ENCODE data around the gene EIF2AK2.

Gene EIF2AK2

DNA sequence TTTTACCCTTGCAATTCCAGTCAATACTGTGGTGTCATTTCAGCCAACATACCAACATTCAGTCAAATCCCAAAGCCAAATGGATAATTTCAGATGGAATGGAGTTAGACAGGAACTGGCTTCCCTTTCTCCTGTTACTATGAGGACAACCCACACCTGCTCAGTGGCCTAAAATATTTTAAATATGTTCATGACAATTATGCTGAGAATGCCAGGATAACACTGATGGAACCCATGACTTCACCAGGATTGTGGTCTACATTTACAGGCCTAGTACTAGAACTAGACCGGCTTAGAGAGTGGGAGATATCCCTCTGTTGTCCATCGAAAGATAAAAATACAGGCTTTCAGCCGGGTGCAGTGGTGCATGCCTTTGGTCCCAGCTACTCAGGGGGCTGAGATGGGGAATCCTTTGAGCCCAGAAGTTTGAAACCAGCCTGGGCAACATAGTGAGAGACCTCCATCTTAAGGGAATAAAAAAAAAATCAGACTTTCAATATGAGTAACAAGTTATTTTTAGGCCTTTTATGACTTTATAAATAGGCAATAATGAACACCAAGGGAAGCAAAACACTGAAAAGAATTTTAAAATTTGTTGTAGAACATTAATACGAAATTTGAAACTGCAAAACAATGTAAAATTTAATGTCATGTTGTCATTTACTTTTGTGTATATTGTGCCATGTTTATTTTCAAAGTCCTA is 58.2 kb downstream of the EIF2AK2 start:
- DNase-seq (ENCODE audit: low read depth): no peak

DNA sequence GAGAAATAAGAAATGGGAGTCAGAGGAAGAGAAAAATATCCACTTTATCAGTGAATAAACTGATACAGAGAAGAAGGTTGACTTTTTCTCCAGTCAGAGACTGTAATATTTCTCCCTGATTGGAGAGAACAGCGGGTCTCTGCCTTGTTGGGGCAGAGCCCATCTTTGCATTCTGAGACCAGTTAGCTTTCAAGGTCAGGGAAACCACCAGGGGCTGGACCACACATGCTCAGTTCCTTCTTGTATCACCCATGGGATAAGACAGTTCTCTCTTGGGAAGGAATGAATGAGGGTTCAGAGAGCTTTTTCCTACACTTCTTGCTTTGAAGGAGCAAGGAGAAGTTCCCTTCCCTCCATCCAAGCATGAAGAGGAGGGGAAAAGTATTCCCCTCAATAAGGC is 60.2 kb downstream of the EIF2AK2 start:
- DNase-seq (ENCODE audit: low read depth): no peak

DNA sequence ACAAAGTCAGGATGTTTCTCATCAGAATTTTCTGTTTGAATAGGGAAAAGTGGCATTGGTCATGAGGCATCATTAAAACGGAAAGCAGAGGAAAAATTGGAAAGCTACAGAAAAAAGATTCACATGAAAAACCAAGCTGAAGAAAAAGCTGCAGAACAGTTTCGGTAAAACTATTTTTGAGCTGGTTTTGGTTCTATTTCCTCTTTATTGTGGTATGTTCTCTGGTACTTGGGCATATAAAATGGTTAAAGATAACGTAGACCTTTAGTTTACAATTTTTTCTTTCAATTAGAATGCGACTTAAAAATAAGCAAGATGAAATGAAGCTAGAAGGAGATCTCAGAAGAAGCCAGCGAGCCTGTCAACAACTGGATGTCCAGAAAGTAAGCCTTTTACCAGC is 64.9 kb downstream of the EIF2AK2 start:
- DNase-seq (ENCODE audit: low read depth): no peak

DNA sequence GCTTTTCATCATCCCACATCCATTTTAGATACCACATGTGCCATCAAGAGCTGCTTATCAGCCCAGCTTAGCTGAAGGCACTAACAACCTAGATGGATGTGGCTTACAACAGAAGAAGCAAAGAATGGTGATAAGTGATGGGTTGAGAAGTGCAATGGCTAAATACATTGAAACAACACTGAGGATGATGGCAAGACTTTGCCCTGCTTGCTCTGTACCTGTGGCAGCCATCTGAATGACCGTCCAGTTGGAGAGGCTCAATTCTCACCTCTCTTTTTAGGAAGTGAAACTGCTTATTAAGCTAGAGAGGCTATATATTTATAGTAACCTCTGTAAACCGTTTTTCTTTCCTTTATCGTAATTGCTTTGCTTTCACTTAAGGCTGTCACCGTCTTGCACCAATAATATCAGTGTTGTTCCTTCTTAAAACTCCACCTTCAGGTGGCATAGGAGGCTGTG is 66.7 kb downstream of the EIF2AK2 start:
- DNase-seq (ENCODE audit: low read depth): no peak

DNA sequence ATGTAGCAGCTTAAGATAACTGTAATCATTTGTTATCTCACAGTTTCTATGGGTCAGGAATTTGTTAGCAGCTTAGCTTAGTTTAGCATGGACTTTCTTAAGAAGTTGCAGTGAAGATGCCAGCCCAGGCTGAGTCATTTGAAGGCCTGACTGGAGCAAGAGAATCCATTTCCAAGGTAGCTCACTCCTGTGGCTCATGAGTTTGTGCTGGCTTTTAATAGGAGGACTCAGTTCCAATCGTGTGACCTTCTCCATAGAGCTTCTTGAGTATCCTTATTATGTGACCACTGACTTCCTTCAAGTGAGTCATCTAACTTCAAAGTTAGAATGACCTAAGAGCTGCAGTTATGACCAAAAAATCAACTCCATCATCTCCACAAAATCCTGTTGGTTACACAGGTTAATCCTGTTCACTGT is 71.0 kb downstream of the EIF2AK2 start:
- DNase-seq (ENCODE audit: low read depth): peak; percentile 31

DNA sequence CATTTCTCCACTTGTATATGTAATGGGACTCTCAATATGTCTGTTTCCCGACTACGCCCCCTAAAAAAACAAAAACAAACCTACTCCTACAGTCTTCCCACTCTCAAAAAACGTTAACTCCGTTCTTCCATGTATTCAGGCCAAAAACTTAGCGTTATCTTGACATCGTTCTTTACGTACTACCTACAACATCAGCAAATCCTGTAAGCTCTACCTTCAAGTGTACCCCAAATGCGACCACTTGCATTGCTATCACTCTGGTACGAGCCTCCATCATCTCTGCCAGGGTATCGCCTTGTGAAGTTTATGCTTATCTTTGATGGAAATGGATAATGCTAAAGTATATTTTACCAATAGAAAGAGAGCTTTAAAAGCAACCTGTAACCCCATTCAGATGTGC is 72.0 kb downstream of the EIF2AK2 start:
- DNase-seq (ENCODE audit: low read depth): no peak

DNA sequence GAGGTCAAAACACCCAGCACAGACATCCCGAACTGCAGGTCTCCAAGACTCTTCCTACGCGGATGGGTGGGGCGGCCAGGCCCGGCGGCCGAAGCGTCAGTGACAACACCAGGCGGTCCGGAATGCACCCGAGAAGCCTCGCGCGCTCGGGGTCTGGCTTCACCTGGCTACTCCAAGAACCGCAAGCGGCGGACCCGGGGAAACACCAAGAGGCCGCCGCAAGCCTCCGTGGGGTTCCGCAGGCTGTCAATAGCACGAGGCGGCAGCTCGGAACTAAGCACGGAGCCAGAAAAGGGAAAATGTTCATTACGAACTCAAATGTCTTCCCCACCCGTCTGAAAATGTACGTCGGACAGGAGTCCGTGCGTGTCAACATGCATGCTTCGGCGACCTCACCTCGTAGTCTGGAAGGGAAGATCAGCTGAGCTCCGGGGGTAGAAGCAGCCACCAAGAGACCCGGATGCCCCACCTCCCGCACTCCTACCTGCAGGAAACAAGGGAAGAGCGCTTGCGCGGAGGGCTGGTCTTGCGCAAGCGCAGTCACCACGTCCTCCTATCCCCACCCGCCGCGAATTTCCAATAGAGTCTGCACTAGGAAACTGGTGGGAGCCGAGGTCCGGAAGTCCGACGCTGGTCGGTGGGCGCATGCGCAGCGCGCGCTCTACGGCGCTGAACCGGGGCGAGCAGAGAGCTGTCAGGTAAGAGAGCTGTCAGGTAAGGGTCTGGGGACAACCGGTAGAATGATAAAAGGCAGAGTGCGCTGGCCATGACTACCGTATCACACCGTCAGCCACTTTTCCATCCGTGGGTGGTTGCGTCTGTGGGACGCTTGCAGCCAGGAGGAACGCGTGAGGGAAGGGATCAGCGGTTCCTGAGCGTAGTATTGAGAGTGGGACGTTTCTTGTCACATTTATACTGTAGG is 72.6 kb downstream of the EIF2AK2 start, which contains the start of the genes GPATCH11 and HEATR5B:
Gene GPATCH11, plus strand, starts transcription at position 646 of the 922 bp plus-strand sequence. CDS start 3,864 bp downstream, outside the sequence.
Gene HEATR5B, minus strand, starts transcription at position 500 of the 922 bp plus-strand sequence. CDS start 958 bp downstream, outside the sequence.
- DNase-seq (ENCODE audit: low read depth): peak; percentile 73

DNA sequence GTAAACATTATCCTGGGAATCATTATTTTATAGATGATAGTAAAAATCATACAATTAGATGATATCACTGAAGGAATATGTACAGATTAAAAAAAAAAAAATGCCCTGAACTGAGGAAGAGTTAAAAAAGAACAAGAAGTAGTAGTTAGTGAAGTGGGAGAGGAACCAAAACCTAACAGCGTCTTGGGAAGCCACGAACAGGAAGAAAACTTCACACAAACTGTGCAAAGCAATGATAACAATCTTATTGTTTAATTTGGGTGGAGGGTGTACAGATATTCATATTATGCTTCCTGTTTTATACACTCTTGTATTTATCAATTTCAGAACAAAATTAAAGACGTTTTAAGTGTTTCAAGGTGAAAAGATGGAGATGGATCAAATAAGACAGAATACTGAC is 76.1 kb downstream of the EIF2AK2 start:
- no peak for DNase-seq (ENCODE audit: low read depth)

DNA sequence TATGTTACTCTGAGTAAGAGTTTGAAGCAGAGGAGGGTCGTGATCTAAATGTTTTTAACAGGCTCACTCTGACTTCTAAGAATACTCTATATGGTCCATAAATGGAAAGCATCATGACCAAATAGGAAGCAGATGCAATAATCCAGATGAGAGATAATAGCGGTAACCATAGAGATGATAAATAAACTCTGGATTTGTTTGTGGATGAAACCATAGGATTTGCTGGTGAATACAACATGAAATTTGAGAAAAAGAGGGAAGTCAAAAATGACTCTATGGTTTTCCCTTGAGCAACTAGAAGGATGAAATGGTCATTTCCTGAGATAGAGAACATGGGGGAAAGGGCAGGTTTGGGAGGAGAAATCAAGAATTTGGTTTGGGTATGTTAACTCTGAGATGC is 76.5 kb downstream of the EIF2AK2 start:
- DNase-seq (ENCODE audit: low read depth): no peak

DNA sequence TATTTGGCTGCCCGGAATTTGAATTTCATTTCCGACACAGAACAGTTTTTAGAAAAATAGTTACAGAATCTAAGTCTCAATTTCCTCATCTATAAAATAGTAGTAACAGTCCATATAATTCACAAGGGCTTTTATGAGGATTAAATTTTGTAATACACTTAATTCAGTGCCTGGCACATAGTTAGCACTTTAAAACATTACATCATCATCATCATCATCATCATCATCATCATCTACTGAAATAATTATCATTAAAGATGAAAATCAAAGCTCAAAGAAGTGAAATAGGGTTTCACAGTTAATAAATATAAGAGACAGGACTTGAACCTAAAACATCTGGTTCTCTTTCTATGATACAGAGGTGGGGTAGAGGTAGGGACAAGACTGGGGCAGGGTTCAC is 85.8 kb downstream of the EIF2AK2 start:
- no peak for DNase-seq (ENCODE audit: low read depth)

DNA sequence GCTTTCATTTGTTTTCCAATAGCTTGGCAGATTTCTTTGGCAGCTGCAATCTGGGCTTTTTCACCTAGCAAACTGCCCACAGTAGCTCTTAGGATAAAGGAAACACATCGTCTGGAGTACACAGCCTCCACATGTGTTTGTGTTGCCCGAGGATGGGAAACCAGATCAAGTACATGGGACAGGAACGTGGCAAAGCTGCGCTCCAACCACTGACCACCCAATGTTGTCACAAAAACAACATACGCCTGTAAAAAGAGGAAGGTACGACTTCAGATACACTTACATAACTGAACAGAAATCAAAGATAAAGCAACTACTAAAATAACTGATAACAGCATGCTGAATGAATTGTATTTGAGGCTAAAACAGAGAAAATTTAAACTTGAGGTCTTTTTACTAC is 88.1 kb downstream of the EIF2AK2 start:
- no peak for DNase-seq (ENCODE audit: low read depth)

DNA sequence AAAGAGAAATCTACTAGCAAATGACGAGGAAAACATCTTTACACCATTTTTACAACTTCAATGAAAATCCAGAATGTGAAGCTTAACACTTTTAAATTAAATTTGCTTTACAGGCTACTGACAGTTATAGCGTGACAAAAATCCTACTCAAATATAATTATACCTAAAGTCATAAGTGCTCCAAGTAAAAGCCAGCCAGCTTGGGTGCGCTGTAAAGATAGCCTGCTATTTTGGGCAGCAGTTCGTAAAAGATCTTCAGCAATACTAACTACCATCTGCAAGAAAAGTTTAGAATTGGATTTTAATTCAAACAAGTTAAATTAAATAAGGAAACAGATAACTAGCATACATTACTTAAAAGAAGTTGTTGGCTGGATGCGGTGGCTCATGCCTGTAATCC is 95.0 kb downstream of the EIF2AK2 start:
- no peak for DNase-seq (ENCODE audit: low read depth)

DNA sequence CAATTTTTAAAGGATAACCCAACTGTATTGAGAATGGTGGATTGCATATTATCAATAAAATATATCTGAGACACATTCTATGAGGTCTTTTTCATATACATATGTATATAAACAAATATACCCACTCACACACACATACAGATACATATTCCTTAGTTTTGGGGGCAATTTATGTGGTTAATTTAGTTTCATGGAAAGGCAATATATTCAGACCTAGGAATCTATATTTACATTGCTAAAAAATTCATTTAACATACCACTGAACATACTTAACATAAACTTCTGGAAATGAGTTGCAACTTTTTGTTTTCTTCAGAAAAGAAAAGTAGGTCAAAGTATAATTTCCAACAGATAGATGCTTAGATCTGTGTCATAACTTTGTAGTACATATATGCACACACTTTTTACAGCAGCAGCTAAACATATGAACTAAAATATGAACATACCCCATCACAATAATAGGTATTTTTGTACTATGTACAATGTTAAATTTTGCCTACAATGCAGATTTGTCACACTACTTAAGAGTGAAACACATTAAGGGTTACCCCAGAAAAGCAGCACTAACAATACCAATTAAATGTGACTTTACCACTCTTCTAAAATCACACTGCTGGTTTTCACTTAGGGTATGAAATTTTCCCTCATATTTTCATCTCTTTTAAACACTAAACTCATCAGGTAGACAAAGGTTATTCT is 95.6 kb downstream of the EIF2AK2 start:
- DNase-seq (ENCODE audit: low read depth): no peak

DNA sequence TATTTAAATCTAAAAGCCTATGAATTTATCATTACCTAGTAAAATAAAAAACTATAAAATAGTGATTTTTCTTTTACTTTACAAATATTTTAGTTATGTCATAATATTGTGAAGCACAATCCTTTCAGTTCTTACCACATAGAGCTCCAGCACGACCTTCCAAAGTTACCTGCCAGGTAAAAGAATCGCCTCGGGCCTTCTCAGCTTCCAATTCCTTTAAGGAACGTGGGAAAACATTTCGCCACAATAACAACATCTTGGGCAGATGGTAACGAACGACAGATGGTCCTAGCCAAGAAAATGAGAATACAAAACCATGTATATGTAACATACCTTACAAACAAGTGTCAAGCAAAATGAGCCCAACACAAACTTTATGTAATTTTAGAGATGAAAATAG is 96.3 kb downstream of the EIF2AK2 start:
- no peak for DNase-seq (ENCODE audit: low read depth)

DNA sequence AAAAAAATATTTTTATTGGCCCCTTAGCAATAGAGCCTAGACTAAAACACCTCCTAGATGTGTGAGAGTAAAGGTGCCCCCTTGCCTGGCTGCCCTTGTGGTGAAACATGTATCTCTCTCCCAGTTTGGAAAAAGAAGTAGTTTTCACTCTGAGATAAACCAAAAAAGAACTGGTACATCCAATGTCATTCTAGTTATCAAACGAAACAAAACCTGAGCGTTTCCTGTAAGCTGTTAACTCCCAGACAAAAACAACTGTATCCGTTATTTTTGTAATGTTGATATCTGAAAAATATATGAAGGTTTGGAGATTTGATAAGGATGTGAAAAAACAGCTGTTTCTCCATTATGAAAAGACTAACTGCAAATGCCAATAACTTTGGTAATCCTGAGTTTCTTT is 96.9 kb downstream of the EIF2AK2 start:
- no peak for DNase-seq (ENCODE audit: low read depth)

DNA sequence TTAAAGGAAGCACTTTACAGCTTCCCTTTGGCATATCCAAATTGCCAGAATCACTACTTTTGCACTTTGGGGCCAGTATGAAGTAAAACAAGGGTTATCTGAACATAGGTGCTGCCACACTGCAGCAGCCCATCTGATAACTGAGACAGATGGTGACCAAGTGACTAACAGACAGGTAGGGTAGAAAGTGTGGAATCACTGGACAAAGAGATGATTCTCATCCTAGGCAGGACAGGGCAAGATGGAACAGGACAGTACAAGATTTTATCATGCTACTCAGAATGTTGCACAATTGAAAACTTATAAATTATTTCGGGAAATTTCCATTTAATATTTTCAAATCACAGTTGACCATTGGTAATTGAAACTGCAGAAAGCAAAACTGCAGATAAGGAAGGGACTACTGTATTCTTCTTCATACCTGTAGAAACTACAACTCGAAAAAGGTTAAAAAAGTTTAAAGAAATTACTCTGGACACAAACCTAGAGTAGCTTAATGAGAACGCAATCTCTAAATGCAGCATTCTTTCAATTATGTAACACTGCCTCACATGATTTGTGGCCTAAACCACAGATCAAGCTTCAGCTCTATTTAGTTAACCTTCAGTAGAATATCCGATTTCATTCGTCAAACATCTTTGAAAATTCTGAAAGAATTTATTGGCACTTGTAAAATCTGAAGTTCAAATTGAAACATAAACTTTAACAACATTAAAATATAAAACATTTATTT is 104.0 kb downstream of the EIF2AK2 start:
- no peak for DNase-seq (ENCODE audit: low read depth)
